GM03348 (cell line): Measurements from ENCODE around the gene ZNF20.
A peak's percentile ranks its signal among the peaks of the same experiment; 100 is the strongest.

Experiments
- DNase-seq: peaks from one replicate; pipeline ENCODE4 v3.0.0; 2012; ENCODE audit warnings: low spot score

The ZNF20 gene

DNA sequence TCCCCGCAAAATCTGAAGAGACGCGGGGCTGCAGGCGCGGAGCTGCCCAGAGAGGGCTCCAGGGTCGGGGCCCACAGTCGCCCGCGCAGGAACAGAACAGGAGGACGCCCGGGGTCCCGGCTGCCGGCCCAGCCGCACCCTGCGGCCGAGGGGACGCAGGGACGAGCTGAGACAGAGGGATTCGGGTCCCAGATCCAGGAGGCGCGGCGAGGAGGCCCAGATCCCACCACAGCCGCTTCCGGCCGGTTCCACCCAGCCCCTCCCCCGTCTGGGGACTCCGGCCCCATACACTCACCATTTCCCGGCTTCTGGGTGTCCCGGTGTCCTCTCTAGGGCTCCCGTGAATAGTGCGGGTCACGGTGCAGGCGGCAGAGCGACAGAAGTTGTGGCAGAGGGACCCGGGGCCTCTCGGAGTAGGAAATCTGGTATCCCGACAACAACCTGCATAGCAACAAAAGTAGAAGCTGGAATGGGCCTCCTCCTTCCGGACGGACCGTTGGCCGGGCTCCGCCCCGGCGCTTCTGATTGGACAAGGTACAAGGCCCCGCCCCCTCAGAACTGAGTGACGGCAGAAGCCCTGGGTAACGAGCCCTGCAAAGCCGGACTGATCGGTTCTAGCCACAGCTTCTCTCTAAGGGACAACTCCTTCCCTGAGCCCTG lies at the start of gene ZNF20:
TSS of gene ZNF20 (minus strand) at position 466 of the 660 bp plus-strand sequence. CDS start at position 298, 168 bp downstream.
- peak; percentile 98 for DNase-seq

DNA sequence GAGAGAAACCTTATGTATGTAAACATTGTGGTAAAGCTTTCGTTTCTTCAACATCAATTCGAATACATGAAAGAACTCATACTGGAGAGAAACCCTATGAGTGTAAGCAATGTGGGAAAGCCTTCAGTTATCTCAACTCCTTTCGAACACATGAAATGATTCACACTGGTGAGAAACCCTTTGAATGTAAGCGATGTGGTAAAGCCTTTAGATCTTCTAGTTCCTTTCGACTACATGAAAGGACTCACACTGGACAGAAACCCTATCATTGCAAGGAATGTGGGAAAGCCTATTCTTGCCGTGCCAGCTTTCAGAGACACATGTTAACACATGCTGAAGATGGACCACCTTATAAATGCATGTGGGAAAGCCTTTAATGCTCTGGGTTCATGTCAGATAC lies 47.5 kb upstream of the ZNF20 start:
- no peak for DNase-seq

DNA sequence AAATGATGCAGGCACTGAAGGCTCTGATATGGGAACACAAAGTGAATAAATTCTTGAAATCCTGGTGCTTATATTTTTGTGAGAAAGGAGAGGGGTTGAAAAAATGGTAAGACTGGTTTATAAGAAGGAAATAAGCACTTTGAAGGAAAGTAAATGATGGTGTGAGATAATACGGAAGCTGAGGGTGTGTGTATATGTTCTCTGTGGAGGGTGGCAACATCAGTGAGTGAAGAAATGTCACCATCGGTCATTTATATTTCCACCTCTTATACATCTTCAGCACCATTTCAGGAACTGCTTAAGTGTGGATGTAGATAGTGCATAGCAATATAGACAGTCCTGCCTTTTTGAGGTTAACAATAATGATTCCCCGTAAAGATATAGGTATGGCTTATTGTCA lies 40.2 kb upstream of the ZNF20 start:
- no peak for DNase-seq

DNA sequence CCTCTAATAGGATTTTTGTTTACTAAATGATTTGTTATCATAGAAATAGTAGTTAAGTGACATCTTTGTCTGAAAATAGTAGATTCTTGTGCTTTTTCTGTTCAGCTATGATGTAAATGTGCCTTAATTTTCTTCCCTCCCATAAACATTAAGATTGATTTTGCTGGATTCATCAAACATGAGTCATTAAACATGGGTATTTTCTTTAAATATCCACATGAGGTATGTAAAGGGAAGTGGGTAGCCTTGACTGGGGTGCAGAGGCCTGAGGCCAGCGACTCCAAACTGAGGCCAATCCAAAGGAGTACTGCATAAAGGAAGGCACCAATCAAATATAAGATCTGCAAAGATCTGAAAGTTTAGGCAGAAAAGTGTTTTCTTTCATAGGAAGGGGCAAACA lies 26.5 kb upstream of the ZNF20 start:
- no peak for DNase-seq

DNA sequence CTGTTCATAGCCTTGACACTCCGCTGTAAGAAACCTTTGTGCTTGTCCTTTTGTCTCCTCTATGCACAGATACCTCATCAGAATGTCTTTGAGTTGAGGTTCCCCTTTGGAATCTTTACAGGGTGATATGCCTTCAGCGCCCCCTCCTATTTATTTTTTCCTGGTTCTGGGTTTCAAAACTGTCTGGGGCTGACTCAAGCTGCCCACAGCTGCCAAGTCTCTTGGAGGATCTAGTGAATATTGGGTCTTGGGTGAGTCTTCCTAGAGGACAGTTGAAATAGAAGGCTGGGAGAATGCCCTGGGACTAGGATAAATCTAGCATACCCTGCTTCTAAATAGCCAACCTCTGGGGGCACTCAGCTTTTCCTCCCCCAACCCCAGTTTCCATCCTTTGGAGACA lies 23.7 kb upstream of the ZNF20 start:
- DNase-seq, result peak; percentile 55

DNA sequence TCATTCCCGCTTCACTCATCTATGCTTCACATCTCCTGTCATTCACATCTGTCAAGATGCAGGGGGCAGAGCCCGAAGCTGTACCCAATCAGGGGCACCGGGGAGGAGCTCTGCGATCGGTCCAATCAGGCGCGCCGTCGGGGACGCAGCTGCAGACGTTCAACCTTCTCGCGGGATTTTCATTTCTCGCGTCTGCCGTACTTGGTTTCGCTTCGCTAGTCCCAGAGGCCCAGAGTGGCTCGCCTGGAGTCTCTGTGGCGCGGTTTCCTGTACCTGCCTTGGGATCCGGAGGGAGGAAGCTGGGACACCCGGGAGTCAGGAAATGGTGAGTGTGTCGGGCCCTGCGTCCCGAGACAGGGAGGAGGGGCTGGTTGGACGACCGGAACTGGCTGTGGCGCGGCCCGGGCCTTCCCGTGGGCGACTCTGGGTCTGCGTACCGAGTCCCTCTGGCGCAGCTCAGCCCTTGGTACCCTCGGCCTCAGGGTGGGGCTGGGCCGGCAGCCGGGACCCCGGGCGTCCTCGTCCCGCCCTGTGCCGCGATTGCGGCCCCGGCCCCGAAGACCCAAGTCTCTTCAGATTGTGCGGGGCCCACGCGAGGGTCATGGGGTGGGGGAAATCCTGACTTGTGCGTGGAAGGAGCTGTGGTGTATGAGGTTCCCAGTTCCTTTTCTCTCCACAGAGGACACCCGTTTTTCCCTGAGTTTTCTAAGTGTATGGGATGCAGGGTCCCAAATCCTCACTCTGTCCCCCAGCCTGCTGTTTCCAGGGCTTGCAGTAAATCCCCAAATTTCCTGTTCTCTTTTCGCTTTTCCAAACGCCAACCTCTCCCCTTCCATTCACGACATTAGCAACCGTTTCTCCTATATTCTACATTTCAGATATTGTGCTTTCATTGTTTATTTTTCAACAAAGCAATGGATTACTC lies 23.0 kb upstream of the ZNF20 start, which contains the start of gene ZNF136:
TSS of gene ZNF136 (plus strand) at position 215 of the 925 bp plus-strand sequence. CDS start at position 323, 108 bp downstream.
- DNase-seq, result peak; percentile 99

DNA sequence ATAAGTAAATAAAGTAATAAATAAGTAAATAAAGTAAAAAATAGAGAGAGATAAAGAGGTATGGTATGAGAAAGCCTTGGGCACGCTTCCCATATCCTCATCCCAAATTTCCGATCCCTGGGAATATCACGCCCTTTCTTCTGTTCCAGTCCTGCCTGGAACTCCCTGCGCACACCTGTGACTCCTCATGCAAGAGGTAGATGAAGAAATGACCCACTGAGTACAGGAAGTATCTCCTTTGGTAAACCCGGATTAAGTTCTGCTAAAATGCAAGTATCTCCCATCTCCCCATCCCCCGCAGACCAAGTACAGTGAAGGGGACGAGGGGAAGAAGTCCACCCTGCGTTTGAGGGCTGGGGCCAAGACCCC lies 22.3 kb upstream of the ZNF20 start:
- no peak for DNase-seq

DNA sequence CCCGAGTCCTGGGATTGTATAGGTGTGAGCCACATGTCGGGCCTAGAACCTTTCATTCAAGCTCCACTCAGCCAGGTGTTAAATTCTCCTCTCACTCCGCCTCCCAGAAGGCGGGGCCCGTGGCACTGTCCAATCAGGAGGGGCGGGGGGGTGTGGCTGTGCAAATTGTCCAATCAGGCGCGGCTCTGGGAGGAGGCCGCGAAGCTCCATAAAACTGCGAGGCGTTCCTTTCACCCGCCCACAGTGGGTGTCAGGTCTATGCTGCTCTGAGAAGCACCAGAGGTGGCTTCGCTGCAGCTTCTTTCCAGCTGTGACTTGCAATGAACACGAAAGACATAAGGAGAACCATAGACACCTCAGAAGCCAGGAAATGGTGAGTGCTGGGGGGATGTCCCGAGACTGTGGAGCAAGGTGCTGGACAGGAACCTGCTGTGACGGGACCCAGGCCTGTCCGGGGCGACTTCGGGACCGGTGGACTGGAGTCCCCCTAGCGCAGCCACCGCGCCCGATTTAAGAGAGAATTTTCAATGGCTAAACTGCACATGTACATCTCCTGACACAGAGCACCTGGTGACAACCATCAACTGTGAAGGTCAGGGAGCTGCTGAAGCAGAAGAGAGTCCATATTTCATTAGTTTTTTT lies 19.7 kb upstream of the ZNF20 start:
- DNase-seq, result no peak

DNA sequence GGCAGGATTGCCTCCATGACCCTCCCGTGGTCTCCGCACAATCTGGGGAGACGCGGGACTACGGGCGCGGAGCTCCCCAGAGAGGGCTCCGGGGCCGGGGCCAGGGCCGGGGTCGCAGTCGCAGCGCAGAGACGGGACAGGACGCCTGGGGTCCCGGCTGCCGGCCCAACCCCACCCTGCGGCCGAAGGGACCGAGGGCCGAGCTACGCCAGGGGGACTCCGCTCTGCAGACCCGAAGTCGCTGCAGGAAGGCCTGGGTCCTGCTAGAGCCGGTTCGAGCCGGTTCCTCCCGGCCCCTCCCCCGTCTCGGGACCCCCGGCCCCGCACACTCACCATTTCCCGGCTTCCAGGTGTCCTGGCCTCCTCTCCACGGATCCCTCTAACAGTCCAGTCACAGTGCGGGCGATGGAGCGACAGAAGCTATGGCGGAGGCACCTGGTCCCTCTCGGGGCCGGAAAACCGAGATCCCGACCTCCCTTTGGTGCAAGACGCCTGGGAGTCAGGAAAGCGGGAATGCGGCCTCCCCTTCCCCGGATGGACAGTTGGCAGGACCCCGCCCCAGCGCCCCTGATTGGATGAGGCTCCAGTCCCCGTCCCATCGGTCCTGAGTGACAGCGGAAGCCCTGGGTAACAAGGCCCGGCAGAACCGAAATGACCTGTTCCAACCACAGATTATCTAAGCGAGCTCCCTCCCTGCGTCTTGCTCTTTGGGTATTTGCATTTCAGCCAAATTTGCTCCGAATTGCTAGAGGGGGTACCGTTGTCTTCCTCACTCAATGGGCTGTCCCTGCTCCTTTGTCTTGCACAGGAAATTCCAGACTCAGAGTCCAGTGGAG lies 16.3 kb upstream of the ZNF20 start, which contains the start of gene ZNF625:
TSS of gene ZNF625 (minus strand) at position 512 of the 836 bp plus-strand sequence. CDS start at position 336, 176 bp downstream.
- peak; percentile 96 for DNase-seq

DNA sequence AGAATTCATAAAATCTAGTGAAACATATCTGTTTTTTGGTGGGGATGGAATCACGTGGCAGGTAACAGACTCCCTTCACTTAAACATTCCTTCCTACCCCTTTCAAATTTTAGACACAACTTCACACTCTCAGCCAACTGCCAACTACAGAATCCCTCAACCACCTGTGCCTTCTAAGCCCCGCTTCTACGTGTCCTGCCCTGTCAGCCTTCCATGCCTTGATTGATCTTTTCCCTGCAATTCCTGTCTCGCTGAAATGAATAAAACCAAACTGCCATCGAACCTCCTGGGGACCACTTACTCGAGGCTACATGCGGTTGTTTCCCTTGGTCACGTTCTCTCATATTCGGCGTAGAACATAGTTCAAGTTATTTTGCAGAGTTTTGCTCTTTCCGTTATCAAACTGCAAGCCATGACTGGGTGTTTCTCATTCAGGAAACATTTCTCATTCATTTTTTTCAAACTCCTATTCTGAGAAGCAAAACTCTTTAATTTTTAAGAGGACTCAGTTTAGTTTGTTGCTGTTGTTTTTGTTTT lies 15.2 kb upstream of the ZNF20 start:
- no peak for DNase-seq

DNA sequence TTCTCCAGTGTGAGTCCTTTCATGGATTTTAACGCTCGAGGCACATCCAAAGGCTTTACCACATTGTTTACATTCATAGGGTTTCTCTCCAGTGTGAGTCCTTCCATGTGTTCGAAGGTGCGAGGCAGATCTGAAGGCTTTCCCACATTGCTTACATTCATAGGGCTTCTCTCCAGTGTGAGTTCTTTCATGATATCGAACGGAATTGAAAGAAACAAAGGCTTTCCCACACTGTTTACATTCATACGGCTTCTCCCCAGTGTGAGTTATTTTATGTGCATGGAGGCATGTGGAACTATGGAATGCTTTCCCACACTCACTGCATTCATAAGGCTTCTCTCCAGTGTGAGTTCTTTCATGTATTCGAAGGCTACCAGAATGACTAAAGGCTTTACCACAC lies 5.2 kb upstream of the ZNF20 start:
- no peak for DNase-seq

DNA sequence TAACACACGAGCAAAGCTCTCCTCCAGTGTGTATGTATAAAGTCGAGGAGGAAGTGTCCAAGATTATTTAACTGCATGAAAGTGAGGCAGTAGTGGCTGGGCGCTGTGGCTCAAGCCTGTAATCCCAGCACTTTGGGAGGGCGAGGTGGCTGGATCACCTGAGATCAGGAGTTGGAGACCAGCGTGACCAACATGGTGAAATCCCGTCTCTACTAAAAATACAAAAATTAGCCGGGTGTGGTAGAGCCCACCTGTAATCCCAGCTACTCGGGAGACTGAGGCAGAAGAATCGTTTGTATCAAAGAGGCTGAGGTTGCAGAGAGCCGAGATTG lies 1.2 kb upstream of the ZNF20 start:
- no peak for DNase-seq

DNA sequence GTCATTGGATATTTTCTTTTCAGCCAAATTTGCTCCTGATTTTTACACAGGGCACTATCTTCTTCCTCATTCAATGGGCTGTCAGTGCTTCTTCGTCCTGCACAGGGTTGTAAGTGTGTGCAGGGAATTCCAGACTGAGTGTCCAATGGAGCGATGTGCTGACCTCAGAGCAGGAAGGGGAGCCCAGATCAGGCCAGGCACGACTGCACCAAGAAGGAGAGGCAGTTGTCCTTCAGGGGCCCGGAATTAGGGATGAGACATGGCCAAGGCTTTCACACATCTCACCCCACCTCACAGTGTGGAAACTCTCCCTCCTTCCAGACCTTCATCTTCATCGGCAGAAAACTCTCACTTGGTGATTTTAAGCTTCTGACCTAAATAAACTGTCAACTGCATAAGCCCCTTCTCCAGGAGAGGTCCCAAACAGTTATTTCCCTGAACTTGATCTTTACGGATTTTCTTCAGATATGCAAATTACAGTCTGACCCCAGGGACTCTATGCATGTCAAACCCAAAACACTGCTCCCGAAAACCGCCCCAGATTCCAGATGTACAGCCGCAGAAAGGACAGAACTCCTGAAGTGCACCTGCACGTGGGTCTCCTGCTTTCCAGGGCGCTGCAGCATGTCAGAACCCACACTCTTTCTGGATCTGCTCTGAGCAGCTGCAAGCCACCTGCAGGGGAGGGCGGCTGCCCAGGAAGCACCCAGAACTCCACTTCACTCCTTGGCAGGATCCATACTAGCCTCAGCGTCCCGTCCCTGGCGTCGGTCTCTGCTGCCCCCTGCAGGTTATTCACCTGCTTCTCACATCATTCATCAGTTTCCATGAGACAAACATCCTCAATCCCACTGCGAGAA lies 625 bp upstream of the ZNF20 start:
- DNase-seq, result peak; percentile 91

DNA sequence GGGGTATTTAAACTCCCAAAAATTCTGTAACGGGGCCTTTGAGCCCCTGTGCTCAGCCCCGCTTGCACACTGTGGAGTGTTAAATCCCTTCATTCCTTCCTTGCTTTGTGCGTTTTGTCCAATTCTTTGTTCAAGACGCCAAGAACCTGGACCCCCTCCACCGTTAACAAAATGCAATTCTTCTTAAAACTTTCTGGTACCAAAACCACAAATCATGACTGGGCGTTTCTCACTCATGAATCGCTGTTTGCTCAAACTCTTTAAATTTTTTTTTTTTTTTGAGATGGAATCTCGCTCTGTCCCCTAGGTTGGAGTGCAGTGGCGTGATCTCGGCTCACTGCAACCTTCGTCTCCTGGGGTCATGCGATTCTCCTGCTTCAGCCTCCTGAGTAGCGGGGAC lies 881 bp downstream of the ZNF20 start:
- DNase-seq, result no peak

DNA sequence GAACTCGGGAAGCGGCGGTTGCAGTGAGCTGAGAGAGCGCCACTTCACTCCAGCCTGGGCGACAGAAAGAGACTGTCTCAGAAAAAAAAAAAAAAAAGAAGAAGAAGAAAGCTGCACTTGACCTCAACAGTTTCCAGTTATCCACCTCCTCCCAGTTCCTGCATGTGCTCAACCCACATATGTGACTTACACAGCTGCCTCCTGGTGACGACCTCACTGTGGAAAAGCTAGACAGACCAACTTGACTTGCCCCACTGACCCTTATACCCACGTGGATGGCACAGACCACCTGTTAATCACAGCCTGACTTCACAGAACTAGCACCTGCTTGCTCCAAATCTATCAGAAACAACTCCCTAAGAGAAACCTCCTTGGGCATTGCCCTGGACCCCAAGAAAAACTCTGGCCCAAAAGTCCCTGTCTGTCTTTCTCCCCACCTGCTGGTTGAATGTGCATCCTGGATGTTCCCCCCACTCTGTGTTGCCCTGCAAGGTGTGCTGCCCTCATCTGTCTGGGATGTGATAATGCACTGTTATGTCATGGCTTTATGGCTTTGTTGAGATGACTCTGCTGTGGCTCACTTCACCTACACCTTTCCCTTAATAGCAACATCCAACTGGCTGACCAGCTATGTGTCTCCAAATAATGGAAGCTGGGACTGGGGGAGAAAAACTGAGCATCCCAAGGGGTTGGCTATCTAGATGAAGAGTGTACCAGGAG lies 2.8 kb downstream of the ZNF20 start:
- DNase-seq, result no peak

DNA sequence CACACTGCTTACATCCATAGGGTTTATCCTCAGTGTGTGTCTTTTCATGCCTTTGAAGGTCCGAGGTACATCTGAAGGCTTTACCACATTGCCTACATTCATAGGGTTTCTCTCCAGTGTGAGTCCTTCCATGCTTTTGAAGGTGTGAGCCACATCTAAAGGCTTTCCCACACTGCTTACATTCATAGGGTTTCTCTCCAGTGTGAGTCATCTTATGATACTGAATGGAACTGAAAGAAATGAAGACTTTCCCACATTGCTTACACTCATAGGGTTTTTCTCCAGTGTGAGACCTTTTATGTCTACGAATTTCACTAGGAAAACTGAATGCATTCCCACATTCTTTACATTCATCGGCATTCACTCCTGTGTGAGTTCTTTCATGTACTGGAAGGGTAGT lies 7.1 kb downstream of the ZNF20 start:
- DNase-seq, result no peak

DNA sequence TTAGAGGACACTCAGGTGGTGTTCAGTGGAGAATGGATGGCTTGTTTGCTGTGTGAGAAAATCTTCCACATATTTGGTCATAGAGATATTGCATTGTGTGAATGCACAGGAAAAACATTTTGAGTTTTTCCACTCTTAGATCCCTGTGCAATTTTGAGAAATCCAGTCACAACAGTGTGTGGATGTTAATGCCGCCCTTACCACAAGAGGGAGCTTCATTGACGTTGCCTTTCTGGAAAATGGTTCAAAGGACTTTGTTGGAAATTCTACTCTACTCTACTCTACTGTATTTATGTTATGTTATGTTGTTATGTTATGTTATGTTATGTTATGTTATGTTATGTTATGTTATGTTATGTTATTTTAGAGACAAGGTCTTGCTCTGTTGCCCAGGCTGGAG lies 13.4 kb downstream of the ZNF20 start:
- peak; percentile 50 for DNase-seq

DNA sequence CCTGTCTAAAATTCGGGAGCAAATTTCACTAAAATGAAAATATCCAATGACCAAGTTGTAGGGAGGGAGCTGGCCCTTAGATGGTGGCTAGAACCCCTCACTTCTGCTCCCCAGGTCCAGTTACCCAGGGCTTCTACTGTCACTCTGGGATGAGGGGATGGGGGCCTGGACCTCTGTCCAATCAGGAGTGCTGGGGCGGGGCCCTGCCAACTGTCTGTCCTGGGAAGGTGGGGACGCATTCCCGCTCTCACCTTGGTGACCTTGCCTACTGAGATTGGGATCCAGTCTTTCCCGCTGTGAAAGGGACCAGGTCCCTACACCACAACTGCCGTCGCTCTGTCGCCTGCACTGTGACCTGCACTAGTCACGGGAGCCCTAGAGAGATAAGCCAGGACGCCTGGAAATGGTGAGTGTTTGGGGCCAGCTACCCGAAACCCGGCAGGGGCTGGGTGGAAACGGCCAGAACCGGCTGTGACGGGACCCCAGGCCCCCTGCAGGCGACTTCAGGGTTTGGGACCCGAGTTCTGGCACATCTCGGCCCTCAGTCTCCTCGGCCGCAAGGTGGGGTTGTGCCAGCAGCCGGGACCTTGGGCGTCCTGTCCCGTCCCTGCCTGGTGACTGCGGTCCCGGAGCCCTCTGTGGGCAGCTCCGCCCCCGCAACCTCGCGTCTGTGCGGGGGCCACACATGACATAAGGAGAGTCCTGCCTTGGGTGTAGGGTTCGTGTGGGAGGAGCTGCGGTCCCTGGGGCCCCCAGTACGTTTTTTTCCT lies 22.8 kb downstream of the ZNF20 start:
- no peak for DNase-seq

DNA sequence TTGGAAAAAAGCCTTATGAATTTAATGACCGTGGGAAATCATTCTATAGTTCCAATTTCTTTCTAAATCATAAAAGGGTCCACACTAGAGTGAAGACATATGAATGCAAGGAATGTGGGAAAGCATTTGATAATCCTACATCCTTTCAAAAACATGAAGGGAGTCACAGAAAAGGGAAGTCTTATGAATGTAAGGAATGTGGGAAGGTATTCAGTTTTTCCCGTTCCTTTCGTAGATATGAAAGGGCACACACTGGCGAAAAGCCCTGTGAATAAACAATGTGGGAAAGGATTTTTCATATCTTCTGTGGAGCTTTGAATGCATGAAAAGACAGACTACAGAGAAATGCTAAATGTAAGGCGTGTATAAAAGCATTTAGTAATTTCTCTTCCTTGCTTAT lies 27.0 kb downstream of the ZNF20 start:
- DNase-seq, result no peak
